Naive thymus-derived CD8-positive, alpha-beta T cell (primary cell): Measurements from ENCODE around the gene LSM14B. TPM values are rescaled to one million over a fixed set of nuclear protein-coding genes. Genes with fewer than 3 reads are reported as not detected.

Experiments
- ATAC-seq, 2 donors: fragments of 150-1000 bp; cut with Tn5 transposase in 1 of 2; sonication (Bioruptor Pico), chemical (Tn5 transposase) in 1 of 2; 1 replicate in 1 of 2; 2 replicates in 1 of 2; pipeline ENCODE4 v1.10.0; 2021; ENCODE audit warnings: mild to moderate bottlenecking in 2 of 2, moderate library complexity in 2 of 2
- POLR2A ChIA-PET: fragments of 350-600 bp; sonication (Branson Sonifier 250); formaldehyde crosslinking; loops from one replicate; lab custom pipeline; 2021; ENCODE audit warnings: antibody characterized with exemption; lab: Charles Lee
- DNase-seq, 10 donors: peaks; one replicate each; pipeline versions ENCODE4 v3.0.0 to v3.0.0-alpha.2; 2020 to 2022
- H3K27ac Mint-ChIP-seq, 10 donors: one replicate each; pipeline ENCODE4 v1.8.0; 2020 to 2022; ENCODE audit warnings: mild to moderate bottlenecking in 10 of 10, mixed read lengths in 10 of 10, moderate library complexity in 4 of 10, inconsistent platforms in 1 of 10
- H3K27me3 Mint-ChIP-seq, 5 donors: one replicate each; pipeline ENCODE4 v1.8.0; 2021 to 2022; ENCODE audit warnings: mixed read lengths in 5 of 5
- H3K36me3 Mint-ChIP-seq, 3 donors: one replicate each; pipeline ENCODE4 v1.8.0; 2020 to 2022; ENCODE audit warnings: mixed read lengths in 3 of 3, mild to moderate bottlenecking in 2 of 3, inconsistent platforms in 1 of 3
- H3K4me1 Mint-ChIP-seq, 4 donors: one replicate each; pipeline ENCODE4 v1.8.0; 2021 to 2022; ENCODE audit warnings: mixed read lengths in 4 of 4
- H3K4me3 Mint-ChIP-seq, 10 donors: one replicate each; pipeline ENCODE4 v1.8.0; 2020 to 2022; ENCODE audit warnings: mild to moderate bottlenecking in 10 of 10, mixed read lengths in 10 of 10, moderate library complexity in 6 of 10, inconsistent platforms in 1 of 10
- H3K9me3 Mint-ChIP-seq, 9 donors: one replicate each; pipeline ENCODE4 v1.8.0; 2020 to 2022; ENCODE audit warnings: mixed read lengths in 9 of 9, mild to moderate bottlenecking in 3 of 9, inconsistent platforms in 1 of 9, moderate library complexity in 1 of 9
- polyA plus RNA-seq, 3 donors: library from polyadenylated mRNA; unstranded; fragments of 300-500 nt; fragmentation: Illumina TruSeq; gene quantifications; one replicate each; pipeline ENCODE4 v1.2.3, GENCODE V29; 2021
- total RNA-seq, 8 experiments: library from RNA in 2 of 8; stranded (reverse) in 2 of 8; gene quantifications; one replicate each; pipeline ENCODE4 v1.2.3 and lab custom pipeline; 2021 to 2026

LSM14B gene
- total and polyA plus RNA-seq, 5 experiments from 2014 or later: 1.5 to 55.8 (median 2.4) TPM

- H3K27me3 Mint-ChIP-seq: no peaks in the 10 kb centered on the region
- no peak overlapping the region for H3K27ac Mint-ChIP-seq
- H3K4me1 Mint-ChIP-seq: no peaks in the 10 kb centered on the region
- H3K4me3 Mint-ChIP-seq: no peak overlapping the region
- H3K9me3 Mint-ChIP-seq: no peaks in the 10 kb centered on the region
- H3K36me3 Mint-ChIP-seq: peaks cover 0 to 21% (median 5%) of the 10 kb centered on the region in 3 donors
- POLR2A ChIA-PET: no interaction called here
- DNase-seq (no peak), ATAC-seq (no peak)
Measured at GRCh38 chr20:62172666-62173065, 50.4 kb downstream of the LSM14B start.

GRCh38 chr20:62174021-62174804 is 51.9 kb downstream of the LSM14B start:
- no peak for ATAC-seq

GRCh38 chr20:62174870-62175624 is 52.8 kb downstream of the LSM14B start:
- H3K27me3 Mint-ChIP-seq: no peaks in the 10 kb centered on the region
- POLR2A ChIA-PET: no interaction called here
- no peak for DNase-seq
- ATAC-seq: no peak
- H3K27ac Mint-ChIP-seq: peak overlapping the region in 5 of 10 donors; percentile 40 to 65 (median 52)
- no peaks in the 10 kb centered on the region for H3K4me1 Mint-ChIP-seq
- no peak overlapping the region for H3K4me3 Mint-ChIP-seq
- no peaks in the 10 kb centered on the region for H3K9me3 Mint-ChIP-seq
- H3K36me3 Mint-ChIP-seq: peaks cover 0 to 17% (median 5%) of the 10 kb centered on the region in 3 donors

More at GRCh38 chr20:62174021-62174804, 51.9 kb downstream of the LSM14B start:
- Mint-ChIP-seq H3K4me1 (no peaks in the 10 kb centered on the region), H3K4me3 (no peak overlapping the region), H3K9me3 (no peaks in the 10 kb centered on the region), H3K36me3 (peaks cover 0 to 17% (median 5%) of the 10 kb centered on the region in 3 donors), H3K27ac (no peak overlapping the region), H3K27me3 (no peaks in the 10 kb centered on the region)
- POLR2A ChIA-PET: interaction anchor here (0.6 kb wide), 1 partner anchor 36 kb away, joined by 3 read pairs; no protein-coding TSS in a partner anchor
- DNase-seq: no peak

GRCh38 chr20:62175711-62176110 is 53.4 kb downstream of the LSM14B start:
- Mint-ChIP-seq H3K27ac (peak overlapping the region in 1 of 10 donors; percentile 62), H3K27me3 (no peaks in the 10 kb centered on the region), H3K36me3 (peaks cover 0 to 17% (median 5%) of the 10 kb centered on the region in 3 donors), H3K9me3 (no peaks in the 10 kb centered on the region), H3K4me1 (no peaks in the 10 kb centered on the region), H3K4me3 (no peak overlapping the region)
- ATAC-seq: no peak
- no peak for DNase-seq
- POLR2A ChIA-PET: no interaction called here

GRCh38 chr20:62176866-62177265 is 54.6 kb downstream of the LSM14B start:
- POLR2A ChIA-PET: no interaction called here
- Mint-ChIP-seq H3K27ac (no peak overlapping the region), H3K4me1 (peaks cover 0 to 4% (median 2%) of the 10 kb centered on the region in 4 donors), H3K9me3 (no peaks in the 10 kb centered on the region), H3K4me3 (no peak overlapping the region), H3K36me3 (peaks cover 0 to 14% (median 5%) of the 10 kb centered on the region in 3 donors), H3K27me3 (no peaks in the 10 kb centered on the region)
- no peak for DNase-seq
- no peak for ATAC-seq

GRCh38 chr20:62177307-62177706 is 55.0 kb downstream of the LSM14B start:
- H3K36me3 Mint-ChIP-seq: peaks cover 0 to 14% (median 5%) of the 10 kb centered on the region in 3 donors
- ATAC-seq (no peak), DNase-seq (no peak)
- H3K4me1 Mint-ChIP-seq: peaks cover 0 to 8% (median 4%) of the 10 kb centered on the region in 4 donors
- peak overlapping the region in 1 of 10 donors; percentile 5 for H3K27ac Mint-ChIP-seq
- no peaks in the 10 kb centered on the region for H3K27me3 Mint-ChIP-seq
- no peak overlapping the region for H3K4me3 Mint-ChIP-seq
- POLR2A ChIA-PET: no interaction called here
- H3K9me3 Mint-ChIP-seq: no peaks in the 10 kb centered on the region

- peaks cover 0 to 14% (median 12%) of the 10 kb centered on the region in 4 donors for H3K4me1 Mint-ChIP-seq
- H3K27ac Mint-ChIP-seq: no peak overlapping the region
Measured at GRCh38 chr20:62178316-62179161, 56.3 kb downstream of the LSM14B start.

GRCh38 chr20:62179162-62179504 is 56.9 kb downstream of the LSM14B start:
- DNase-seq (no peak), ATAC-seq (no peak)
- H3K9me3 Mint-ChIP-seq: no peaks in the 10 kb centered on the region
- peaks cover 0 to 11% (median 3%) of the 10 kb centered on the region in 3 donors for H3K36me3 Mint-ChIP-seq
- no peak overlapping the region for H3K4me3 Mint-ChIP-seq
- peaks cover 0 to 2% (median 0%) of the 10 kb centered on the region in 5 donors for H3K27me3 Mint-ChIP-seq
- peaks cover 0 to 20% (median 16%) of the 10 kb centered on the region in 4 donors for H3K4me1 Mint-ChIP-seq
- H3K27ac Mint-ChIP-seq: no peak overlapping the region
- POLR2A ChIA-PET: no interaction called here

More at GRCh38 chr20:62178316-62179161, 56.3 kb downstream of the LSM14B start:
- DNase-seq (no peak), ATAC-seq (no peak)
- Mint-ChIP-seq H3K9me3 (no peaks in the 10 kb centered on the region), H3K4me3 (no peak overlapping the region), H3K27me3 (peaks cover 0 to 2% (median 0%) of the 10 kb centered on the region in 5 donors), H3K36me3 (peaks cover 0 to 14% (median 5%) of the 10 kb centered on the region in 3 donors)
- POLR2A ChIA-PET: no interaction called here

GRCh38 chr20:62181808-62182207 is 59.5 kb downstream of the LSM14B start:
- peaks cover 0 to 2% (median 0%) of the 10 kb centered on the region in 5 donors for H3K27me3 Mint-ChIP-seq
- no peak for ATAC-seq
- DNase-seq: no peak
- peak overlapping the region; percentile 92 to 98 (median 96) for H3K27ac Mint-ChIP-seq
- H3K36me3 Mint-ChIP-seq: peaks cover 0 to 2% (median 0%) of the 10 kb centered on the region in 3 donors
- no peaks in the 10 kb centered on the region for H3K9me3 Mint-ChIP-seq
- POLR2A ChIA-PET: interaction anchor here (2.2 kb wide), 1 partner anchor 116 kb away, joined by 9 read pairs; the partner anchor contains the start of gene TAF4
- peak overlapping the region; percentile 84 to 96 (median 92) for H3K4me3 Mint-ChIP-seq
- peaks cover 3 to 40% (median 35%) of the 10 kb centered on the region in 4 donors for H3K4me1 Mint-ChIP-seq

GRCh38 chr20:62182469-62183425 is 60.5 kb downstream of the LSM14B start, which contains the start of gene MTG2:
Gene MTG2, plus strand, starts transcription at chr20:62183028. Its CDS starts 10,393 bp downstream, at chr20:62193421.
- Mint-ChIP-seq H3K9me3 (no peaks in the 10 kb centered on the region), H3K36me3 (peaks cover 0 to 2% (median 0%) of the 10 kb centered on the region in 3 donors), H3K27me3 (peaks cover 0 to 2% (median 0%) of the 10 kb centered on the region in 5 donors), H3K27ac (peak within 1 kb of the TSS; percentile 92 to 98 (median 96)), H3K4me3 (peak within 1 kb of the TSS; percentile 84 to 96 (median 92)), H3K4me1 (peaks cover 10 to 48% (median 43%) of the 10 kb centered on the region in 4 donors)
- ATAC-seq: peak; percentile 93 to 94
- POLR2A ChIA-PET: interaction anchor here (0.6 to 2.2 kb wide), 5 partner anchors 39 to 152 kb away, joined by 3 to 9 read pairs (median 4); partner anchors contain the start of genes OSBPL2, PSMA7, SS18L1 and TAF4
- DNase-seq: peak; percentile 87 to 97 (median 92)
